HepG2 (cell line): ENCODE data around the gene CLPTM1L.

Experiments
- FOXO1 ChIP-seq: sonication (generic); formaldehyde crosslinking; IDR thresholded peaks from 2 replicates; pipeline ENCODE4 v1.4.0; 2020; ENCODE audit warnings: missing genetic modification reagents
- JUN ChIP-seq: sonication (generic); formaldehyde crosslinking; IDR thresholded peaks from 2 replicates; pipeline ENCODE4 v1.4.0; 2020; ENCODE audit warnings: mild to moderate bottlenecking, missing genetic modification reagents
- POLR2A ChIP-seq, 2 experiments: IDR thresholded peaks; 2 replicates each; pipeline ENCODE4 v1.6.1; 2011; ENCODE audit warnings: low read depth in 2 of 2, low read length in 2 of 2, mild to moderate bottlenecking in 1 of 2, moderate library complexity in 1 of 2; ENCODE audit not compliant: insufficient read depth in 1 of 2
- RELA ChIP-seq: sonication (generic); formaldehyde crosslinking; IDR thresholded peaks from 2 replicates; pipeline ENCODE4 v1.4.0; 2020; ENCODE audit warnings: missing genetic modification reagents
- TCF7L2 ChIP-seq: IDR thresholded peaks from 2 replicates; pipeline ENCODE4 v1.6.1; 2011; ENCODE audit warnings: mild to moderate bottlenecking, low read depth, low read length, moderate library complexity
- YY1 ChIP-seq: IDR thresholded peaks from 2 replicates; pipeline ENCODE4 v1.6.1; 2011; ENCODE audit warnings: low read length, low read depth, moderate library complexity, mild to moderate bottlenecking; ENCODE audit not compliant: insufficient read depth, insufficient replicate concordance
- ZNF777 ChIP-seq: sonication (generic); formaldehyde crosslinking; IDR thresholded peaks from 2 replicates; pipeline ENCODE4 v1.4.0; 2020; ENCODE audit warnings: missing genetic modification reagents
- TF ChIP-seq, protein P1 (sequence below): IDR thresholded peaks from 2 replicates; pipeline ENCODE4 v1.6.1; 2016
- TF ChIP-seq, protein P2 (sequence below): sonication (generic); formaldehyde crosslinking; IDR thresholded peaks from 2 replicates; pipeline ENCODE4 v1.5.0; 2020; ENCODE audit warnings: mild to moderate bottlenecking, missing genetic modification reagents, moderate library complexity

GRCh38 chr5:1381370-1382247 is 36.7 kb upstream of the CLPTM1L start:
- no peak for TF ChIP-seq POLR2A (IDR thresholded peaks at IDR 0.05; ENCODE audit: insufficient read depth in 1 of 2, low read depth in 2 of 2, low read length in 2 of 2)
- TF ChIP-seq, protein P1, sequence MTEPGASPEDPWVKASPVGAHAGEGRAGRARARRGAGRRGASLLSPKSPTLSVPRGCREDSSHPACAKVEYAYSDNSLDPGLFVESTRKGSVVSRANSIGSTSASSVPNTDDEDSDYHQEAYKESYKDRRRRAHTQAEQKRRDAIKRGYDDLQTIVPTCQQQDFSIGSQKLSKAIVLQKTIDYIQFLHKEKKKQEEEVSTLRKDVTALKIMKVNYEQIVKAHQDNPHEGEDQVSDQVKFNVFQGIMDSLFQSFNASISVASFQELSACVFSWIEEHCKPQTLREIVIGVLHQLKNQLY (CRISPR knock-in tag), result no peak
- TF ChIP-seq TCF7L2, result no peak
- no peak for TF ChIP-seq YY1
- no peak for TF ChIP-seq RELA (CRISPR knock-in tag)
- TF ChIP-seq, protein P2, sequence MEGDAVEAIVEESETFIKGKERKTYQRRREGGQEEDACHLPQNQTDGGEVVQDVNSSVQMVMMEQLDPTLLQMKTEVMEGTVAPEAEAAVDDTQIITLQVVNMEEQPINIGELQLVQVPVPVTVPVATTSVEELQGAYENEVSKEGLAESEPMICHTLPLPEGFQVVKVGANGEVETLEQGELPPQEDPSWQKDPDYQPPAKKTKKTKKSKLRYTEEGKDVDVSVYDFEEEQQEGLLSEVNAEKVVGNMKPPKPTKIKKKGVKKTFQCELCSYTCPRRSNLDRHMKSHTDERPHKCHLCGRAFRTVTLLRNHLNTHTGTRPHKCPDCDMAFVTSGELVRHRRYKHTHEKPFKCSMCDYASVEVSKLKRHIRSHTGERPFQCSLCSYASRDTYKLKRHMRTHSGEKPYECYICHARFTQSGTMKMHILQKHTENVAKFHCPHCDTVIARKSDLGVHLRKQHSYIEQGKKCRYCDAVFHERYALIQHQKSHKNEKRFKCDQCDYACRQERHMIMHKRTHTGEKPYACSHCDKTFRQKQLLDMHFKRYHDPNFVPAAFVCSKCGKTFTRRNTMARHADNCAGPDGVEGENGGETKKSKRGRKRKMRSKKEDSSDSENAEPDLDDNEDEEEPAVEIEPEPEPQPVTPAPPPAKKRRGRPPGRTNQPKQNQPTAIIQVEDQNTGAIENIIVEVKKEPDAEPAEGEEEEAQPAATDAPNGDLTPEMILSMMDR (CRISPR knock-in tag), result no peak
- no peak for TF ChIP-seq ZNF777 (CRISPR knock-in tag)
- TF ChIP-seq JUN, result no peak
- TF ChIP-seq FOXO1 (CRISPR knock-in tag), result no peak
